ENCODE results near the gene XPO6. TPM values are rescaled to one million over a fixed set of nuclear protein-coding genes. Genes with fewer than 3 reads are reported as not detected.

Gene XPO6
- total RNA-seq, 1 experiment from 2014 or later: 112 TPM

GRCh38 chr16:28062847-28063521, 148.8 kb downstream of the XPO6 start:
- no peak for TF ChIP-seq CTCF (IDR thresholded peaks at IDR 0.05; ENCODE audit: insufficient read depth in 1 of 2, low read depth in 1 of 2, low read length in 1 of 2, severe bottlenecking in 1 of 2, unreplicated experiment in 1 of 2)
- H3K9me3 ChIP-seq: no peaks in the 10 kb centered on the region
- POLR2A ChIA-PET: no interaction called here
- H3K36me3 ChIP-seq (ENCODE audit: control insufficient read depth, insufficient read depth, low read length): no peaks in the 10 kb centered on the region
- H3K9me3 Mint-ChIP-seq (ENCODE audit: unreplicated experiment): no peaks in the 10 kb centered on the region
- no peak overlapping the region for H3K4me3 Mint-ChIP-seq (ENCODE audit: unreplicated experiment)
- H3K27me3 ChIP-seq (replicated peaks; ENCODE audit: control insufficient read depth, insufficient read depth, low read length): no peaks in the 10 kb centered on the region
- CTCF ChIA-PET: no interaction called here
- H3K4me1 ChIP-seq: no peaks in the 10 kb centered on the region
- no peak for DNase-seq
- H3K4me3 ChIP-seq (ENCODE audit: low read depth, low read length): no peak overlapping the region
- H3K36me3 Mint-ChIP-seq (ENCODE audit: insufficient read depth, unreplicated experiment): no peaks in the 10 kb centered on the region
- no peaks in the 10 kb centered on the region for H3K4me1 Mint-ChIP-seq (ENCODE audit: low read depth, unreplicated experiment)
- peaks cover 32% of the 10 kb centered on the region for H3K27me3 Mint-ChIP-seq (ENCODE audit: insufficient read depth, unreplicated experiment)
- no TSS peak for BruUV-seq (replicated peaks)
- H3K27ac Mint-ChIP-seq (ENCODE audit: unreplicated experiment): no peak overlapping the region
- intact Hi-C loops (cut with micrococcal nuclease; ENCODE audit: unreplicated experiment): no loop called here

- no peak for DNase-seq
- no TSS peak for BruUV-seq (replicated peaks)
- Histone ChIP-seq H3K4me3 (ENCODE audit: low read depth, low read length) (no peak overlapping the region), H3K36me3 (ENCODE audit: control insufficient read depth, insufficient read depth, low read length) (no peaks in the 10 kb centered on the region), H3K4me1 (no peaks in the 10 kb centered on the region), H3K9me3 (no peaks in the 10 kb centered on the region), H3K27me3 (replicated peaks; ENCODE audit: control insufficient read depth, insufficient read depth, low read length) (no peaks in the 10 kb centered on the region)
- ChIA-PET POLR2A (no interaction called here), CTCF (no interaction called here)
- intact Hi-C loops (cut with micrococcal nuclease; ENCODE audit: unreplicated experiment): no loop called here
- TF ChIP-seq CTCF (IDR thresholded peaks at IDR 0.05; ENCODE audit: insufficient read depth in 1 of 2, low read depth in 1 of 2, low read length in 1 of 2, severe bottlenecking in 1 of 2, unreplicated experiment in 1 of 2): no peak
- no peaks in the 10 kb centered on the region for H3K9me3 Mint-ChIP-seq (ENCODE audit: unreplicated experiment)
- H3K4me1 Mint-ChIP-seq (ENCODE audit: low read depth, unreplicated experiment): no peaks in the 10 kb centered on the region
- no peak overlapping the region for H3K4me3 Mint-ChIP-seq (ENCODE audit: unreplicated experiment)
- peaks cover 29% of the 10 kb centered on the region for H3K27me3 Mint-ChIP-seq (ENCODE audit: insufficient read depth, unreplicated experiment)
- H3K27ac Mint-ChIP-seq (ENCODE audit: unreplicated experiment): no peak overlapping the region
- H3K36me3 Mint-ChIP-seq (ENCODE audit: insufficient read depth, unreplicated experiment): no peaks in the 10 kb centered on the region
Observed at GRCh38 chr16:28062261-28062846, 149.4 kb downstream of the XPO6 start.

- peaks cover 35% of the 10 kb centered on the region for H3K27me3 Mint-ChIP-seq (ENCODE audit: insufficient read depth, unreplicated experiment)
- H3K9me3 Mint-ChIP-seq (ENCODE audit: unreplicated experiment): no peaks in the 10 kb centered on the region
- Histone ChIP-seq H3K36me3 (ENCODE audit: control insufficient read depth, insufficient read depth, low read length) (no peaks in the 10 kb centered on the region), H3K9me3 (no peaks in the 10 kb centered on the region), H3K4me3 (ENCODE audit: low read depth, low read length) (no peak overlapping the region), H3K27me3 (replicated peaks; ENCODE audit: control insufficient read depth, insufficient read depth, low read length) (no peaks in the 10 kb centered on the region), H3K4me1 (no peaks in the 10 kb centered on the region)
- DNase-seq: no peak
- H3K4me1 Mint-ChIP-seq (ENCODE audit: low read depth, unreplicated experiment): no peaks in the 10 kb centered on the region
- TF ChIP-seq CTCF (IDR thresholded peaks at IDR 0.05; ENCODE audit: insufficient read depth in 1 of 2, low read depth in 1 of 2, low read length in 1 of 2, severe bottlenecking in 1 of 2, unreplicated experiment in 1 of 2): no peak
- ChIA-PET CTCF (no interaction called here), POLR2A (no interaction called here)
- no TSS peak for BruUV-seq (replicated peaks)
- H3K27ac Mint-ChIP-seq (ENCODE audit: unreplicated experiment): no peak overlapping the region
- intact Hi-C loops (cut with micrococcal nuclease; ENCODE audit: unreplicated experiment): no loop called here
- no peak overlapping the region for H3K4me3 Mint-ChIP-seq (ENCODE audit: unreplicated experiment)
- H3K36me3 Mint-ChIP-seq (ENCODE audit: insufficient read depth, unreplicated experiment): no peaks in the 10 kb centered on the region
Observed at GRCh38 chr16:28061352-28062101, 150.2 kb downstream of the XPO6 start.

Data from Caco-2 (cell line).